HG03558 (cell line): Measurements from ENCODE around the gene CAMK1D.

Source experiments
- ATAC-seq: cut with Tn5 transposase; IDR thresholded peaks from one replicate; pipeline ENCODE4 v1.9.1; 2021; ENCODE audit warnings: moderate number of reproducible peaks; ENCODE audit not compliant: unreplicated experiment; ENCODE audit errors: extremely low read depth

The CAMK1D gene

GRCh38 chr10:12659706-12660105 lies 310.4 kb downstream of the CAMK1D start:
- ATAC-seq, result no peak

- no peak for ATAC-seq
Measured at GRCh38 chr10:12660812-12661211, 311.5 kb downstream of the CAMK1D start.

- no peak for ATAC-seq
Measured at GRCh38 chr10:12661671-12662070, 312.3 kb downstream of the CAMK1D start.

GRCh38 chr10:12663863-12664262 lies 314.5 kb downstream of the CAMK1D start:
- no peak for ATAC-seq

- no peak for ATAC-seq
Measured at GRCh38 chr10:12665501-12665900, 316.2 kb downstream of the CAMK1D start.

- no peak for ATAC-seq
Measured at GRCh38 chr10:12667052-12667451, 317.7 kb downstream of the CAMK1D start.

- ATAC-seq, result no peak
Measured at GRCh38 chr10:12668634-12669033, 319.3 kb downstream of the CAMK1D start.

- no peak for ATAC-seq
Measured at GRCh38 chr10:12670004-12670403, 320.7 kb downstream of the CAMK1D start.

- no peak for ATAC-seq
Measured at GRCh38 chr10:12675186-12675585, 325.8 kb downstream of the CAMK1D start.

GRCh38 chr10:12679636-12680035 lies 330.3 kb downstream of the CAMK1D start:
- ATAC-seq, result no peak

GRCh38 chr10:12681252-12681651 lies 331.9 kb downstream of the CAMK1D start:
- ATAC-seq, result no peak

GRCh38 chr10:12684784-12685183 lies 335.4 kb downstream of the CAMK1D start:
- no peak for ATAC-seq

GRCh38 chr10:12685261-12686058 lies 336.1 kb downstream of the CAMK1D start:
- ATAC-seq, result no peak

- ATAC-seq, result no peak
Measured at GRCh38 chr10:12687996-12688395, 338.6 kb downstream of the CAMK1D start.

GRCh38 chr10:12689893-12690292 lies 340.5 kb downstream of the CAMK1D start:
- ATAC-seq, result no peak

- no peak for ATAC-seq
Measured at GRCh38 chr10:12690525-12691126, 341.3 kb downstream of the CAMK1D start.

GRCh38 chr10:12691596-12691995 lies 342.2 kb downstream of the CAMK1D start:
- no peak for ATAC-seq

GRCh38 chr10:12697764-12698163 lies 348.4 kb downstream of the CAMK1D start:
- ATAC-seq, result no peak

- no peak for ATAC-seq
Measured at GRCh38 chr10:12699258-12699700, 349.9 kb downstream of the CAMK1D start.

GRCh38 chr10:12699781-12700556 lies 350.6 kb downstream of the CAMK1D start:
- ATAC-seq, result no peak

GRCh38 chr10:12700557-12700874 lies 351.2 kb downstream of the CAMK1D start:
- no peak for ATAC-seq
